ENCODE measurements around the gene YAP1.

YAP1 gene

GRCh38 chr11:102117472-102118113 is 7.3 kb downstream of the YAP1 start:
- no peak for FAIRE-seq

GRCh38 chr11:102118937-102119336 is 8.7 kb downstream of the YAP1 start:
- no peak for FAIRE-seq

- no peak for FAIRE-seq
Measured at GRCh38 chr11:102119997-102120396, 9.8 kb downstream of the YAP1 start.

GRCh38 chr11:102120437-102120973 is 10.3 kb downstream of the YAP1 start:
- FAIRE-seq = no peak

DNA sequence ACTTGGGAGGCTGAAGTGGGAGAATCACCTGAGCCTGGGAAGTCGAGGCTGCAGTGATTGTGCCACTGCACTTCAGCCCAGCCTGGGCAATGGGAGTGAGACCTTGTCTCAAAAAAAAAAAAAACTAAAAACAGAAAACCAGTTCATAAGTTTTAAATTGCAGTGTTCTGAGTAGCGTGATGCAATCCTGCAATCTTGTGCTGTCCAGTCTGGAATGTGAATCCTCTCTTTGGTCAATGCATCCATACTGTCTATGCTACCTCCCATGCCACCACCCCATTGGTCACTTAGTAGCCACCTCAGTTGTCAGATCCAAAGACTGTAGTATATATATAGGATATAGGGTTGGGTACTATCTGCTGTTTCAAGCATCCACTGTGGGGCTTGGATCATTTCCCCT is 11.1 kb downstream of the YAP1 start:
- FAIRE-seq = no peak

DNA sequence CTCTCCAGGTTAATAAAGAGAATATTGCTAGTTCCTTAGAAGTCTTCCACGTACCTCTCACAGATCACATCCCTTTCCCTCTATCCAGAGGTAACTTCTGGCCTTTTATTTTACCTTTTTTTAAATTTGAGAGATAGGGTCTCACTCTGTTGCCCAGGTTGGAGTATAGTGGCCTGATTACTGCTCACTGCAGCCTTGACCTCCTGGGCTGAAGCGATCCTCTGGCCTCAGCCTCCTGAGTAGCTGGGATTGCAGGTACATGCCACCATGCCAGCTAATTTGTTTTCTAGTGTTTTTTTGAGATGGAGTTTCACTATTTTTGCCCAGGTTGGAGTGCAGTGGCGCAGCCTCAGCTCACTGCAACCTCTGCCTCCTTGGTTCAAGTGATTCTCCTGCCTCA is 24.4 kb downstream of the YAP1 start:
- no peak for FAIRE-seq

- no peak for FAIRE-seq
Measured at GRCh38 chr11:102135256-102135655, 25.0 kb downstream of the YAP1 start.

GRCh38 chr11:102138223-102138622 is 28.0 kb downstream of the YAP1 start:
- FAIRE-seq = no peak

DNA sequence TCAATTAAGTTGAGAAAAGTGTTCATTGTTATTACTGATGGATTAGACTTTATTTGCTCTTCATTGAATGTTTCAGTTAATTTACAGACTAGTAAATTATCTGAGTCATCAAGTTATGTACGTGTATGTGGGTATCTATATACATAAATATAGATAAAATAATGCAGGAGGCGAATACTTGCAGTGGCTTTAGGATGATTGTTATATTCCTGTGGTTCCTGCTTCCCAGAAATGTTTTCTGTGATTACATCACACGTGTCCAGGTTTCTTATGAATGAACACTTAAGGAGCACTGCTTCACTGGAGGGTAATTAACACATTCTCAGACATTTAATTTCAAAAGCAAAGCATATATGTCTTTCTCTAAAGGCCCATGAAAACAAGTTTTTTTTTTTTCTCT is 28.4 kb downstream of the YAP1 start:
- FAIRE-seq = no peak

GRCh38 chr11:102139081-102139498 is 28.8 kb downstream of the YAP1 start:
- FAIRE-seq = no peak

DNA sequence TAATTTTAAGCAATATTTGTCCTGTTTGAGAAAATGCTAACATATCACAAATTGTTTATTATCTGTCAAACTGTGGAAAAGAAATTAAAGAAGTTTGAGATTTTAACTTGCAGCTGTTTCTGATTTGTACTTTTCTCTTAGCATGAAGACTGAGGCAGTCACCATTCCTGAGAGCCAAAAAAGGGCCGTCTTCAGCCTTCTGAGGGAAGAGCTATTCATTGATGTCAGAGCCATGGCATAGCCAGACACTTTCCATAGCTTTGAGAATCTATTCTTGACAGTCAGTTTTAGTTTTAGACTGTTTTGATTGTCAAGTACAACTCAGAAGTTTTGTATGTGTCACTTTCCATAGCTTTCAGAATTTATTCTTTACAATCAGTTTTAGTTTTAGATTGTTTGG is 32.1 kb downstream of the YAP1 start:
- FAIRE-seq = no peak

DNA sequence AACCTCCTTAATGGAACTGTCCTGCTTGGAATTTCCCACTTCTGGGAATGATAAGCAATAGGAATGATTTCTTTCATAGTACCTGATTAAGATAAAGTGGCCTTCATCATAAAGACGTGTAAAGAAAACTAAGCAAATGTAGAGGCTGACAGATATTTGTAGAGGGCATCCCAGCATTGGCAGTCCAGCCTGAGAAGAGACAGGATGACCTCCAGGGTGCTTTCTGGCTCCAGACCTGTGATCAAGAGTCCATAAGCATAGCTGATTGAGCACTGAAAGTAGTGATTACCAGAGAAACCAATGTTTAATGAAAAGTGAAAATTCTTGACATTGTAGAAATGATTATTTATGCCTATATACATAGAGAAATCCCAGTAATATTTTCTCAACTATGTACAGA is 33.6 kb downstream of the YAP1 start:
- no peak for FAIRE-seq

DNA sequence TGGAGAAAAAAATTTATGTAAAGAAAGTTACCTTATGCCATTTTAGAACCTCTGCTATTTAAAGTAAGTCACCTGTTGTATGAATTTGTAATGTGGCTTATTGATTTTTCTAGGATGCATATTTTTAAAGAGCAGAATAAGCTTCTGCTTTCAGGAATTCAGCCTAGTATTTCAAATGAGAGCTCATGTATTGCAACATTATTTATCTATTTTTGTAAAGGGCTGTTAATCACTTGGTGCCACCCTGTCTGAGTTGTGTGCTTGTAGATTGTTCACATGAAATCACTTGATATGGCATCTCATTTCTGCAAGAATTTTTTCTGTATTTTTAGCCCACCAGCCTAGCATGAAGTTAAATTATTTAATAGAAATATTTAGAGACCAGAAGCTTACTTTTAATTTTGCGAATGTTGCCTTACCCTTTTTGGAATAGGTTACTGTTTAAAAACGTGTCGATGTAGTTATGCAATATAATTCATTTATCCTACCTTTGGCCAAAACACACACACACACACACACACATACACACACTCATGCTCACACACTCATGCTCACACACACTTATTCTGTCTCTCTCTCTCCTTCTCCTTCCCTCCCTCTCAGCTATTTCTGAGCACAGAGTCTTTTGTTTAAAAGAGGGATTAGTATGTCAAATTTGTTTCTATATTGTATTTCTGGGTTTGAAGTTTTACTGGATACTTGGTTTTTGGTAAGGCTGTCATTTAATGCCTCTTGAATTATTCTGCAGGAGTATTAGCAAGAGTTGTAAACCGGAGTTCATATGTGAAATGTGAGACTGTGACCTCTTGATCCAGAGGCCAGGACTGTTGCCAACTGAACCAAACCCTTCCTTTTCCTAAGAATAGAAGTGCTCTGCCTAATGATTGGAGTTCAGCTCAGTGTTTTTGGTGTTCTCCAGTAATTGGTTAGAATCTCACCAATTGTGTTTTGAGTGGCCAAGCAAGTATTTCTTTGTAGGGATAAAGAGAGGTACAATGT is 34.4 kb downstream of the YAP1 start:
- FAIRE-seq = no peak

DNA sequence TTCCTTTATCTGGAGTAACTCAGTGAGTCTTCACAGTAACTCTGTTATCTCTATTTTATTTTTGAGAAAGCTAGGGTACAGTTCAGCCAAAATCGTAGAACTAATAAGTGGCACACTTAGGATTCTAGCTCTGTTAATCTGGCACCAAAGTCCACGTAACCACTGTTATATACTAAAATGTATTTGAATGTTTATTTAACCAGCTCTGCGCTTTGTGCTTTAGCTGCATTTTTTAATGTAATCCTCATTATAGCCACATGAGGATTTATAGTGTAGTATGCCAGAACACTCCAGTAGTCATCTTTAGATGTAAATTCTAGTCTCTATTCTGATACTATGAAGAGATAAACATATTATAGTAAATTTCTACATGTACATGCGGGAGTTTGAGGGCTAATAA is 36.8 kb downstream of the YAP1 start:
- FAIRE-seq = no peak

- no peak for FAIRE-seq
Measured at GRCh38 chr11:102147632-102148031, 37.4 kb downstream of the YAP1 start.

GRCh38 chr11:102148059-102148458 is 37.8 kb downstream of the YAP1 start:
- no peak for FAIRE-seq

DNA sequence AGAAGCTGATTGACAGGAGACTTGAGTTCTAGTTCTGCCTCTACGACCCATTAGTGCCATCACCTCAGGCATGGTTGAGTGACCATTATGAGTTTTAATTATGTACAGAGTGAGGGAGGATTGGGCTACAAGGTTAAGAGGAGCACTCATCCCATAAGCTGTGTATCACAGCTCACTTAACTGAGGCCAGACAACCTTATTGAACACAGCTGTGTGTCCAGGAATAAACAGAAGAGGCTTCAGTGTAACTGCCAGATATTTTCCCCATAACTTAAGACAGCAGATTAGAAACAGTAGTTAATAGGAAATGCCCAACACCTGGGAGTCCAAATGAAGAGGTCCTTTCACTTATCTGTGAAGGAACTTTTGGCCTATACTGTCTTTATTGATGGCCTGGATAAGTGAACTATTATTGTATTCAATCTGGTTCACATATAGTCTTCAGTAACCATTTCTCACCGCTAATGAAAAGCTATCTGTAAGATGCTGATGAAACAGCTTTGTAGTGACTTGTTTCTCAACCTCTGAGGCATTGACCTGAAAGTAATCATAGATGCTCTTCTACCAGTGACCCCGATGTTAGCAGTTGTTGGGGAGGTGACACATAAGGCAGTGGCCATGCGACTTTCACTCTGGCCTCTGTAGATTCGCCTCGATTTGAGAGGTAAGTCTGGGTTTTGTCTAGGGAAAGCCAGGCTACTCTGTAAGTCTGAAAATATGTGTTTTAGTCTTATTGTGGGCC is 41.7 kb downstream of the YAP1 start:
- no peak for FAIRE-seq

DNA sequence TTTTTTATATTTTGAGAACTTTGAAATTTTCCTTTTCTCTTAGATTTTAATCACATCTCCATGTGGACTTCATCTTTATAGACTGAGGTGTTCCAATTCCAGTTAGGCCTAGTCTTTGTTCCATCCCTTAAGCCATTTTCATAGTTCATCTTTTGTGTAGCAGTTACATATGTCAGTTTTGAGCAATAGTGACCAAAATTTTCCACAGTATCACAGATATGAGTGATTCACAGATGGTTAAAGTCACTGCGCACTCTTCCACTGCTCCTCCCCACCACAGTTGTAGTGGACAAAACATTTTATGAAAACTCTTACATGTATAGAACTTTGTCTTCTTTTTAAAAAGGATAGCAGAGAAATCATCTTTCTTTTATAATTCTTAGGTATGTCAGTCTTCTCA is 42.8 kb downstream of the YAP1 start:
- no peak for FAIRE-seq

- no peak for FAIRE-seq
Measured at GRCh38 chr11:102154806-102155205, 44.6 kb downstream of the YAP1 start.

GRCh38 chr11:102155676-102156075 is 45.4 kb downstream of the YAP1 start:
- FAIRE-seq = no peak

- FAIRE-seq = no peak
Measured at GRCh38 chr11:102157219-102157618, 47.0 kb downstream of the YAP1 start.

DNA sequence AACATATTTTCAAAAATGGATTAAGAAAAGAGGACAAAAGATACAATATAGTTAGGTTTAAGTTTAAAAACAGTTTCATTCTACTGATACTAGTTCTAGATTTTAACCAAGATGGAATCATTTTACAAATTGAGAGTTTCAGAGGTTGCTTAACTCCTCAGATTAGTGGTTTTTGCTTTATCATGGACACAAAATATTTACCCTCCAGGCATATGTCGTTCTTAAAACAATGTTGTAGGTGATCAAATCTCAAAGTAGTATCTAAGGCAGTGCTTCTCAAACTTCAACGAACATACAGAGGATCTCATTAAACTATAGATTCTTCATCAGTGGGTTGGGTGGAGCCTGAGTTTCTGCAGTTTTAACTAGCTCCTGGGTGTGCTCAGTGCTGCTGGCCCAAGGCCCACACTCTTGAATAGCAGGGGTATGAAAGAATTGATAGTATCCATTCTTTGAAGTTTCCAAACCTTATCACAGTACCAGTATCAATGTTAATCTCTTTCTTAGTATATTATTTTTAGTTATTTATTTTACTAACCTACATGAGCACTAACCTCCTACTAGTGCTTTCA is 48.0 kb downstream of the YAP1 start:
- no peak for FAIRE-seq

DNA sequence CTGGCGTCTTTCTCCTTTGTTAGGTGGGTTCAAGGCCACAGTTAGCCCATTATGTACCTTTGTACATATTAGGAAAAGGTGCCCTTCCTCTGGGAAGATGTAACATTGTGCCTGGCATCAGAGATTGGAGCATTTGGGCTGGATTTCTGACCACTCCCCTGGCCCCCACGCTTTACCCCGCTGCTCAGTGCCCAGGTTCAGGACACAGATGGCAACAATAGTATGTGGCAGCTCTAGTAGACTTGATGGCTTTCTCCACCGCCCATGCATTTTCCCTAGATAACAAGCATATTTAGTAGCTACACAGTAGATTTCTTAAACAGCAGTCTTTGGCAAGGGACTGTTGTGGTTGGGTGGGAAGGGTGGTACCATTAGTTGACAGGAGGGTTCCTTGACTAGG is 53.1 kb downstream of the YAP1 start:
- no peak for FAIRE-seq

Measured in colon (tissue), 2 donors.